HG03520 (cell line): ENCODE measurements around the gene ADGRV1.
"Not testable (repeated sequence)": the region's sequence is repeated elsewhere in the genome, so short reads cannot be mapped to it uniquely, and the experiment has no call there.

Experiments
- ATAC-seq: cut with Tn5 transposase; IDR thresholded peaks from one replicate; pipeline ENCODE4 v1.9.1; 2021; ENCODE audit warnings: mild to moderate bottlenecking, moderate library complexity; ENCODE audit not compliant: unreplicated experiment

ADGRV1 gene

DNA sequence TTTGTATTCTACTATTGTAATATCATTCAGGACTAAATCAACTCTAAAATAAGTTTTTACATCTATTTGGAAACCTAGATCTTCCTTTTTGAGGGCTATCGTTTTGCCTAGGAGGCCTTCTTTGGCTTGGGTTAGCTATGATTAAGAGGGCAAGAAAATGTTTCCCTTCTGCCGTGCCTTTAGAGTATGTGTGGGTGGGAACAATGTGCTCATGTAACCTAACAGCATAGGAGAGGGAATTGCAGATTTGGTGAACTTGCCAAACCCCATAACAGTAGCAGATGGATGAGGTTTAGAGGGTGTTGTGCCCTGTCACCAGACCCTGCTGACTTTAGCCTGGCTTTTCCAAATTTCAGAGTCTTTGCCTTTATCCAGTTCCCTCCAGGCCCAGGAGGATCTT is 339.0 kb downstream of the ADGRV1 start:
- ATAC-seq: no peak

DNA sequence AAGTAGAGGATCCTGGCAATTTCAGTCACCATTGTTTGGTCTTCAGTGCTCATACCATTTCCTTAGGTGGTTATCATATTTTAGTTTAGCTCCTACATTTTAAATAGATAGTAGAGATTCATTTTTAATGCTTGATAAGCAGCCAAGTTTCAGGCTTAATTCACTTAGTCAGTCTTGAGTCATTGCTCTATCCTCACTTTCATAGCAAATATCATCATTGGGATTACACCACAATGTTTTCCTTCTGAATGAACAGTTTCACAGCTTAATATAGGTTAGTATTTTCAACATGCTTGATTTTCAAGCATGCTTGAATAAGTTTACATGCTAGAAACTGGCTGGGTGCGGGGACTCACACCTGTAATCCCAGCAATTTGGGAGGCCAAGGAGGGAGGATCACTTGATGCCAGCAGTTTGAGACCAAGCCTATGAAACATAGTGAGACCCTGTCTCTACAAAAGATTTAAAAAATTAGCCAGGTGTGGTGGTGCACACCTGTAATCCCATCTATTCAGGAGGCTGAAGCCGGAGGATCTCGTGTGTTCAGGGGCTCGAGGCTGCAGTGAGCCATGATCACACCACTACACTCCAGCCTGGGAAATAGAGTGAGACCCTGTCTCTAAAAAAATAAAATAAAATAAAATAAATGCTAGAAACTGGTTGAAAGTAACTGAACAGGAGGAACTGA is 339.9 kb downstream of the ADGRV1 start:
- ATAC-seq: no peak

DNA sequence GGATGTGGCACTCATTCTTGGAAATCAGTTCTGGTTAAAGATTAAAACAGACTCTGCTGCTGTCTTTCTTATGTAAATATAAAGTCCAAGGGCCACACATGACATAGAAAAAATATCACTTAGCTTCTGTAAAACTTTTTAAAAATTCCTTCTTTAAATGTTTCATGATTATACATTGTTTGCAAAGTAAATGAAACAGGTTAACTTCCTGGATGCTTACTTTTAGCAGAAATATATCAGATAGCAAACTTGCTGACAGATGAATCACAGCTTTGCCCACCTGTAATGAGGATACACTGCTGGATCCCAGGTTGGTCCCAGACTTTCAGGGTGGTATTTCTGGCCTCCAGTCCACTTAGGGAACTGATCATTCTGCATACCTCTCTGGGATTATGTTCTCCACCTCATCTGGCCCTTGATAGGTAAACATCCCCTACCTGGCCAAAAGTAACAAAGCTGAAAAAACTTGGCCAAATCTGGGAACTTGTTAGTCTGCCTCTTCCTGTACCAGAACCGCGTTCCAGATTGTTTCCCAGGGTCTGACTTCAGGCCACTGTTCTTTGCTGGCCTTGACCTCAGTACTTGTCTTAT is 340.5 kb downstream of the ADGRV1 start:
- no peak for ATAC-seq

DNA sequence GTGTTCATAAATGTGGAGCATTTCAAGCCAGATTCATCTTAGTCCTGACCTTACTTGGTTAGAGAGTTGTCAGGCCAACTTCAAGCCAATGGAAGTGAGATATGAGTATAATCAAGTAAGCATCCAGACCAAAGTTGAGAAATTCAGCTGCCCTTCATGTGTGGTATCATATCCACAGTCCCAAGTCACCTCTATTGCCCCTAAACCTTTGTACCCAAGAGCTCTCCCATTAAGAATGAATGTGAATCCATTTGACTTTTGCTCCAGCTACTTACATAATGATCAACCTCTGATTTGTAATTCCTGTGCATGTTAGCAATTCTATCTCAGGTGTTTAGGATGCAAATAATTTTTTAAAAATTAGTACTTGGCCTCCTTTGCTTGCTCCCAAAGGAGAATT is 342.7 kb downstream of the ADGRV1 start:
- ATAC-seq: no peak

DNA sequence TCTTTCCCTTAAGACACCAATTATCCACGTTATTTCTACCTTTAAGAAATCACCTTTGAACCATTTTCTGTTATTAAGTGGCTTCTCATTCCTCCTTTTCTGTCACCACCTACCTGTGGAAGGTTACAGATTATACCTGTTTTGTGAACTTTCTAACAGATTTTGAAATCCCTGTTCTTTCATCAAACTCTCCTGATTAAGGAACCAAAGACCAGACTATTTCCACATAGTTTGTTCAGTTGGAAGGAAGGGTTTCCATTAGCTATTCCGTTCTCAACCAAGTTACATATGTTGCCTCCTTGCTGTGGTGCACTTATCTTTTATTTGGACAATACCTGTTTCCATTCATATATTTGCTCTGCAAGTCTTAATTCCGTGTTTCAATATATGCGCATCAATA is 343.6 kb downstream of the ADGRV1 start:
- ATAC-seq: no peak

DNA sequence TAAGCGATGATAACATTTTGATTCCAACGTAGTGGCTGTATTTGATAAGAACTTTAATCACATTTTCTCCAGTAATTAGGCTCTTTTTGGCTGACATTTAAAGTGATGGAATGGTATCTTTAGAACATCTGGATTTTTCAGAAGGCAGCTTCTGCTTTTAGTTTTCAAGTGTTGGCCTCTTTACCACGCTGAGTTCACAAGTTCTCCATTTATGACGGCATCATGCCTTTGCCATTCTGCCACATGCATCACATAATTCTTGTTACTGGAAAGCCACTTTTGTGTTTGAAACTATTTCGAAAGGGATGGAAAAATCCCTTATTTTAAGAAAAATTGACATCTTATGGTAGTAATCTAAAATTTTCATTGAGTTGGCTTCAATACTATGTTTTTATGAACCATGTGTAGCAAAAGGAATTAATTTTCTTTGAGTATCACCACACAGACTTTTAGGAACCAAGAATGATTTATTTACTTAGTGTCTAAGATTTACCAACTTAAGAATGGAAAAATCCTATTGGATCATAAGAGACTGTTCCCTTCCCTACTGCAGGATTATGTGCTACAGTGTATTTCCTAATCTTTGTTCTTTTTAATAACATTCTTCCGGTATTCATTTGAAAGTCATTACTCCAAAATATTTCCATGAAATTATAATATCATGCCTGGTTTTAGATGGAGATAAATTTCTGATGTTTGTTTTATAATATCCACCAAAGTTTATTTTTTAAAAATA is 344.2 kb downstream of the ADGRV1 start:
- ATAC-seq: no peak

DNA sequence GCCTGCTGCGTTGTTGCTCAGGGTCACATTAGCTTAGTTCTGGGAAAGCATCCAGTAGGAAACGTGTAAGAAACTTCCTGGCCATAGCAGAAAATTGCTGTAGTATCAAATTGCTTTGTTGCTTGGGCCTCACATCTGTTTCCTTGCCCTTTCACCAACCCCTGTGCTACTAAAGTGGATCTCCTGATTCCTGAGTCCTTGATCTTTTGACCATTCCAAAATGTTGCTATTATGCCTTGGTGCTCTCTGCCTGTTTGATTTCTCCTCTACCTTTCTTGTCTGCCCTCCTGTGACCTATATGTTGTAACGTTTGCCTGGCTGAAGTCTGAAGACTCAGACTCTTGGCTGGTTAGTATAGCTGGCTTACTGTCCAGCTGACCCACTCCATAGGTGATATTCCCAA is 350.5 kb downstream of the ADGRV1 start:
- ATAC-seq: no peak

DNA sequence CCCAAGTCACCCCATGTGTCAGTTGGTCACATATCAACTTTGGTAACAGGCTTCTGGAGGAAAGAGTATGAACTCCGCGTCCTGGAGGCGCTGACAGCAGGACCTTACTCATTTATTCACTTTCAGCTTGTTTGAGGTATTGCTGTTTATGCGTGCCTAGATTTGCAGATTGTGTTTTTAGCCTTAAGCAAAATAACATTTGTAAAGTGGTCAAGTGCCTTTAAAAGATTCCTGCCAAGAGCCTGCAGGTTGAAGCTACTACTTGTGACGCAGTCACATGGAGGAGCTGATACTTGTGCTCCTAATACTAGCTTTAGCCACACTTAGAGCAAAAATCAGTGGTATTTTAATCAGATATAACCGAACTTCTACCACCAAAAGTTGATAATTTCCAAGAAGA is 351.3 kb downstream of the ADGRV1 start:
- no peak for ATAC-seq

DNA sequence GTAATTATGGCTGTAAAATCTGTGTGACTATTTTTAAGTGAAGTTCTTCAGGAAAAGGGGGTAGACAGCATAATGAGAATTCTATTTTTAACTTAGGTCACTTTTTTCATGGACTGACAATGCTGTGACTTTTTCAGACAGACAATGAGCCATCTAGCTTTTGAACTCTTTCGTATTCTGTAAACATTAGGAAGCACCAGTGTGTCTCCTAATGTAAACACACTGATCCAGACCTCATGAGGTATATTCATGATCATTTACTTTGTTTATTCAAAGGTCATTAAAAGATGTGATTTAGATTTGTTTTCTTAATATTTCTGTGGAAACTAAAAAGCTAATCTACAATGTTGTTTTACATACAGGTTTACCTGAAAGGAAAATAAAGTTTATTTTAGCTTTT is 352.6 kb downstream of the ADGRV1 start:
- no peak for ATAC-seq

DNA sequence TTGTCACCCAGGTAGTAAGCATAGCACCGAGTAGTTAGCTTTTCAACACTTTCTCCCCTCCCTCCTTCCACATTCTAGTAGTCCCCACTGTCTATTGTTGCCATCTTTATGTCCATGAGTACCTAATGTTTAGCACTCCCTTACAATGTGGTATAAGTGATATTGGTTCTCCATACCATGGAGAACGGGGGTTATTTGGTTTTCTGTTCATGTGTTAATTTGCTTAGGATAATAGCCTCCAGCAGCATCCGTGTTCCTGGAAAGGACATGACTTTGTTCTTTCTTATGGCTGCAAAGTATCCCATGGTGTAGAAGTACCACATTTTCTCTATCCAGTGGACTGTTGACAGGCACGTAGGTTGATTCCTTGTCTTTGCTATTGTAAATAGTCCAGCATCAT is 353.9 kb downstream of the ADGRV1 start:
- ATAC-seq: no peak

DNA sequence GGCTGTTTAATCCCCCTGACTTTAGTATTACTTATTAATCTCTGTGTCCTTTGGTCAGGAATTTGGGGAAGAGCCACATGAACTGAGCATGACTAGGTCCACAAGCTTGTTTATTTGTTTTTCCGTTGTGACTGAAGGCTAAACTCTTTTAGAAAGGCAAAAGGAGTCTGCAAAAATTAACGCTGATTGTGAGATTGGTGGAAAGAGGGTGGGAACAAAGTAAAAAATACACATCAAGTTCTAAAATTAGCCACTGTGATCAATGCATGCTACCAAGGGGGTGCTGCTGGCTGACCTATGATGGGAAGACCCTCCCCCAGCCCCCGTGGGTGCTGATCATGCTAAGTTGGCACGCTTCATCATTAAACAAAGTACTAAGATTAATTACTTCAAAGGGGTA is 356.8 kb downstream of the ADGRV1 start:
- no peak for ATAC-seq

DNA sequence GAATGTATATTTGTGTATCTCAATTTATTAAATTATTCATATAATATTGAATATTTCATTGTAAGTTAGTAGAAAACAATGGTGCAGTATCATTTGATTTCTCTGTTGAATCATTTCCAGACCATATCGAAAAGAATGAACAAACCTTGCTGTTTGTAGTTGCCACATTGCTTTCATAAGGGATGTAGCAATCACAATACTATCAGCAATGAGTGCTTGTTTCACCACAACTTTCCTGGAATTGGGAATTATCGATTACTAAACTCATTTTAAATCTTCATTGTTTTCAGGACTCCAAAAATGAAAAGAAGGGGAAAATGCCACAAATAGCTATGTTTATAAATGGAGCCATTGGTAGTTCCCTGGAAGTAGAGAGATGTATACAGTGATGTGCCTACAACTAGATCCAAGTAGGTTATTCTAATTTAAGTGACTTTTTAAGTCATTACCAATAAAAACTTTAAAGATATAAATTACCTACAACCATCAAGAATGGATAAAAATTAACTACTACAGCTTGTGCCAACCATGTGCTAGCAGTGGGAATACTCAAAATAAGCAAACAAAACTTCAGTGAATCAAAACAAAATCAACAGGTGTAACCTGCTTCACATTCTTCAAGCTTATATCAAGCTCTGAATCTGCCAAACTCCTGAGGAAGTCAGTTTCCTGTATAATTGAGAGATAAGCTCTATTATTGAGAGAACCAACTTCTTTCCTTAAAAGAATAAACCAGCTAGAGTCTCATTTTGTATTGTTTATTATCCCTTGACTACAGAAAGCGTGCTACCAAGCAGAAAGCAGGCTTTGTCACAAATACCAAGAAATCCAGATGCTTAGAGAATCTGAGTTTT is 358.6 kb downstream of the ADGRV1 start:
- no peak for ATAC-seq

DNA sequence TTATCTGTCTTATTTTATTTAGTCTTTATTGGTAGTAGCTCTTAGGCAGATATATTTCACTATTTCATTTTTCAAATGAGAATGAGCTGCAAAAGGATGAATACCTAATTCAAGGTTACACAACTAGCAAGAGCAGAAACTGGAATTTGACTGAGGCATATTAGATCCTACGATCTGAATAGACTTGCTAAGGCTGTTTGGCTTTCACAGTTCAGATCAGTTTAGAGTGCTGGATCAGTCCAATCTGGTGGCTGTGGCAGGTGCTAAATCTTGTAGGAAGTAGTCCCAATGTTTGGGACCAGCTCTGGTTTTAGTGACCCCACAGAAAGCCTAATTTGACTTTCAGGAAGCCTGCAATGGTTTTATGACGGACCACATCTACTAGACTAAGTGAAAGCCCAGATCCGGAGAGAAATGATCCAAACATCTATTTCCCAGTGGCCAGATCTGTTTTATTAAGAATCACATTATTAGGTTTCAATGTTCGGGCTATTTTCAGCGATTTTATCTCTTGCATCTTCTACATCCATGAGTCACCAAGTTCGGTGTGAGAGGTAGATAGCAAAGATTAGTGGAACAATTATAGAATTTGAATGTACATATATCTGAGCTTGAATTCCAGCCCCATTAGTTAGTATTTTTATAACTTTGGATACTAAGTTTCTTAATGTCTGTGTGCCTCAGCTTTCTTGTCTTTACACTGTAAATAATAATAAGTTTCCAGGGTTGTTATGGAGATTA is 359.5 kb downstream of the ADGRV1 start:
- no peak for ATAC-seq

DNA sequence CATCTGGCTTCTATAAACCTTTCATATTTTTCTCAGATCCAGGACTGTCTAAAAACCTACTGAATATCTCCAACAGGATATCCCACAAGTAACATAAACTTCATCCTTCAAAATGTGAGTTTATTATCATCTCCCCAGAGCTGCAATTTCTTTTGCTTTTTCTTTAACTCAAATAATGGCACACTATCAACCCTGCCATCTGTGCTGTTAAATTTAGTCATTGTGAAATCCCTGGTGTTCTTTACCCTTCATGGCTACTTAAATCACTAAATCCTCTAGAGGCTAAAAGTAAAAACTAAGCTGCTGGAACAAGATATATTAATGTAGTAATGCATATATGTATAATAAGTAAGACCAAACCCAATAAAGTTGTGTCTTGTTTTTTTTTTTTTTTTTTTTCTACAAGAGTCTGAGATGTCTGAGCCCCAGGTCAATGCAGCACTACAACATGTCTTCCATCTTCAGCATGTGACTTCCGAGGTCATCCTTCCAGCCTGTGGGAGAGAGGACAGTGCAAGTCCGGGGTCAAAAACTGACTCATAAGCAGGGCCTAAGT is 362.9 kb downstream of the ADGRV1 start:
- ATAC-seq: no peak

DNA sequence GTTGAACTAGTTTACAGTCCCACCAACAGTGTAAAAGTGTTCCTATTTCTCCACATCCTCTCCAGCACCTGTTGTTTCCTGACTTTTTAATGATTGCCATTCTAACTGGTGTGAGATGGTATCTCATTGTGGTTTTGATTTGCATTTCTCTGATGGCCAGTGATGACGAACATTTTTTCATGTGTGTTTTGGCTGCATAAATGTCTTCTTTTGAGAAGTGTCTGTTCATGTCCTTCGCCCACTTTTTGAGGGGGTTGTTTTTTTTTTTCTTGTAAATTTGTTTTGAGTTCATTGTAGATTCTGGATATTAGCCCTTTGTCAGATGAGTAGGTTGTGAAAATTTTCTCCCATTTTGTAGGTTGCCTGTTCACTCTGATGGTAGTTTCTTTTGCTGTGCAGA is 365.6 kb downstream of the ADGRV1 start:
- ATAC-seq: not testable (repeated sequence)

DNA sequence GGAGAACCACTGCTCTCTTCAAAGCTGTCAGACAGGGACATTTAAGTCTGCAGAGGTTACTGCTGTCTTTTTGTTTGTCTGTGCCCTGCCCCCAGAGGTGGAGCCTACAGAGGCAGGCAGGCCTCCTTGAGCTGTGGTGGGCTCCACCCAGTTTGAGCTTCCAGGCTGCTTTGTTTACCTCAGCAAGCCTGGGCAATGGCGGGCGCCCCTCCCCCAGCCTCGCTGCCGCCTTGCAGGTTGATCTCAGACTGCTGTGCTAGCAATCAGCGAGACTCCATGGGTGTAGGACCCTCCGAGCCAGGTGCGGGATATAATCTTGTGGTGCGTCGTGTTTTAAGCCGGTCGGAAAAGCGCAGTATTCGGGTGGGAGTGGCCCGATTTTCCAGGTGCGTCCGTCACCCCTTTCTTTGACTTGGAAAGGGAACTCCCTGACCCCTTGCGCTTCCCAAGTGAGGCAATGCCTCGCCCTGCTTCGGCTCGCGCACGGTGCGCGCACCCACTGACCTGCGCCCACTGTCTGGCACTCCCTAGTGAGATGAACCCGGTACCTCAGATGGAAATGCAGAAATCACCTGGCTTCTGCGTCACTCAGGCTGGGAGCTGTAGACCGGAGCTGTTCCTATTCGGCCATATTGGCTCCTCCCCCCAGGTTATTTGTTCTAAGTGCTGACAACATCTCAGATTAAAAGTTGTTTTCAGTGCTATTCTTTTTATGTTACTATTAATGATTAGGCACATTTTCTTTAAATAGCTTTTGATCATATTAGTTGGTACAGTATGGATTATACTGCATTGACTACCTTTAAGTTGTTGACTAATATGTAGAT is 370.6 kb downstream of the ADGRV1 start:
- not testable (repeated sequence) for ATAC-seq

DNA sequence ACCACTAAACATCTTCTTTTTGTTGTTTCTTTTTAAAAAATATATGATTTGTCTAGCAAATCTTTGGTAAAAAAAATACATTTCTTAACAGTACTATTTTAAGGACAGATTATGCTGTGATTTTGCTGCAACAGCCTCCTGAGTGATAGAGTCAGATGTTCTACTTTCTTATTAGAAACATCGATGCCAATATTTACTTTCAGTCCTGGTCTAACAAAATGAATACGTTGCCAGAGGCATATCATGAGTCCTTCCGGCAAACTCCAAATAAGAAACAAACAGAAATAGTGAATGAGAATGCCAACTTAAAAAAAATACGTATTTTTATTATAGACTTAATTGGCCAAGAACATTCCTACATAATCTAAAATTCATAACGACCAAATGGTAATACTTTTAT is 371.5 kb downstream of the ADGRV1 start:
- no peak for ATAC-seq

DNA sequence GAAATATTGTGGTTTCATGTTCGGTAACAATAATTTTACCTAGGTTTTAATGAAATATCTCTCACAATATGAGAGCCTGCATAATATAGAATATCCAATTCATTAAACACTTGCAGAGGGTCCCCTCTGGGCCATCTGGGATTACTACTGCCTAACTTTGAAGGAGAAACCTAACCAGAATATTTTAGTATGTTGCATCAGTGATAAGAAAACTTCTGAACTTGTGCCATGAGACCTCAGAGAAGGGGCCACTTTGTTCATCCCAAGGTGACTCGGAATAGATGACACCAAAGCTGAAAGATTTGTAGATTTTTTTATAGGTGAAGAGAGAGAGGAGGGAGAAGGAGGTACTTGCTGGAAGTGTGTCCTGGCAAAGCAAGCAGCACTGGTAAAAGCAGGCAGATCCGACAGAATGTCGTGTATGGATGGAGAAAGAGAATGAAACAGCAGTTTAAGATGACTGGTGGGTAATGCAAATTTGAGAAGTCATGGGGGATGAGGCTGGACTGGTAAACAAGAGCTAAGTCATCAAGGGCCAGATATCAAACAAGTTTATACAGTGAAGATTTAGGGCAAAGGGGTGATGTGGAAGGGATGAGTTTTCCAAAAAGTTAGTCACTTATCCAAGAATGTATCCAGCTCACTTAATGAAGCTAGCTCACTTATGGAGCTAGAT is 372.3 kb downstream of the ADGRV1 start:
- no peak for ATAC-seq
